ENCODE data around the gene TARS2.

DNA sequence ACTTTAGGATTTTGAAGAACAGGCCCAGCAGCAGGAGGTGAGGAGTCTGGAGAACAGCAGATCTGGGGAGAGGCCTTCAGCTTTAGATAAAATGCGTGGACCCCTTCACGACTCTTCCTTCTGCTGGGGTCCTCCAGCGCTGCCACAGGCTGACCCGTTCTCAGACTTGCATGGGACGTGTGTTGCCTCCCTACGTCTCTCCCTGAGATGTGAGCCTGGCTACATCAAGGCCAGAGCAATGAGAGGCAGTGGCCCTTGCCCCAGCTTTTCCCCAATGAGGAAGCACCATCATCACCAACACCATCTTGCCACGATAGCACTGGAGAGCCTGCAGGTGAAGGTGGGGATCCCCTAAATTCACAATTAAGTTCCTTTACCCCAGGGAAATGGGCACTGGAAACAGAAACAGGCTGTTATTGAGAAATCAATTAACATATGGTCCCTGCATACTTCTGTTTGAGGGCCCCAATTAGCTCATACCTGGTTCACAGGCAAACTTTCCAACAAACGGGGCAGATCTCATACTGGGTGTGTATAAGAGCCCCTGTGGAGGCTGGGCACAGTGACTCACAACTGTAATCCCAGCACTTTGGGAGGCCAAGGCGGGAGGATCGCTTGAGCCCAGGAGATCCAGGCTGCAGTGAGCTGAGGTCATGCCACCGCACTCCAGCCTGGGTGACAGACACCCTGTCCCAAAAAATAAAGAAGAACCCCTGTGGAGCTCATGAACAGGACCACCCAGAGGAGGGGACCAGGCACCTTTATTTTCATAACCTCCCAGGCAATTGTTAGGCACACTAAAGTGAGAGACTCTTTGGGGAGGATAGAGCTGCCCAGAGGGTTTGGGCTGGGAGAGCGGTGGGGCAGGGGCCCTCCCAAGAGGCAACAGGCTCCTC lies 49.9 kb downstream of the TARS2 start:
- TF ChIP-seq, protein P1, sequence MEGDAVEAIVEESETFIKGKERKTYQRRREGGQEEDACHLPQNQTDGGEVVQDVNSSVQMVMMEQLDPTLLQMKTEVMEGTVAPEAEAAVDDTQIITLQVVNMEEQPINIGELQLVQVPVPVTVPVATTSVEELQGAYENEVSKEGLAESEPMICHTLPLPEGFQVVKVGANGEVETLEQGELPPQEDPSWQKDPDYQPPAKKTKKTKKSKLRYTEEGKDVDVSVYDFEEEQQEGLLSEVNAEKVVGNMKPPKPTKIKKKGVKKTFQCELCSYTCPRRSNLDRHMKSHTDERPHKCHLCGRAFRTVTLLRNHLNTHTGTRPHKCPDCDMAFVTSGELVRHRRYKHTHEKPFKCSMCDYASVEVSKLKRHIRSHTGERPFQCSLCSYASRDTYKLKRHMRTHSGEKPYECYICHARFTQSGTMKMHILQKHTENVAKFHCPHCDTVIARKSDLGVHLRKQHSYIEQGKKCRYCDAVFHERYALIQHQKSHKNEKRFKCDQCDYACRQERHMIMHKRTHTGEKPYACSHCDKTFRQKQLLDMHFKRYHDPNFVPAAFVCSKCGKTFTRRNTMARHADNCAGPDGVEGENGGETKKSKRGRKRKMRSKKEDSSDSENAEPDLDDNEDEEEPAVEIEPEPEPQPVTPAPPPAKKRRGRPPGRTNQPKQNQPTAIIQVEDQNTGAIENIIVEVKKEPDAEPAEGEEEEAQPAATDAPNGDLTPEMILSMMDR (IDR thresholded peaks at IDR 0.05; ENCODE audit: low read length), result no peak
- no peak for TF ChIP-seq EZH2 (optimal IDR thresholded peaks at IDR 0.05; ENCODE audit: low read depth, low read length)
- TF ChIP-seq EZH2phosphoT487 (IDR thresholded peaks at IDR 0.05; ENCODE audit: low read length), result no peak
